GM18511 (cell line): ENCODE data around the gene NDUFV1.
"Not testable (repeated sequence)": the region's sequence is repeated elsewhere in the genome, so short reads cannot be mapped to it uniquely, and the experiment has no call there.

ENCODE experiments used
- ATAC-seq: cut with Tn5 transposase; IDR thresholded peaks from one replicate; pipeline ENCODE4 v1.9.1; 2021; ENCODE audit warnings: mild to moderate bottlenecking, moderate library complexity; ENCODE audit not compliant: unreplicated experiment

Gene NDUFV1

GRCh38 chr11:67651976-67652781 is 45.4 kb downstream of the NDUFV1 start:
- ATAC-seq, result no peak

GRCh38 chr11:67652965-67653845 is 46.5 kb downstream of the NDUFV1 start:
- no peak for ATAC-seq

- no peak for ATAC-seq
Observed at GRCh38 chr11:67654225-67654624, 47.5 kb downstream of the NDUFV1 start.

- ATAC-seq, result no peak
Observed at GRCh38 chr11:67656278-67656922, 49.7 kb downstream of the NDUFV1 start.

- ATAC-seq, result no peak
Observed at GRCh38 chr11:67657300-67657699, 50.6 kb downstream of the NDUFV1 start.

GRCh38 chr11:67659651-67660165 is 53.0 kb downstream of the NDUFV1 start:
- not testable (repeated sequence) for ATAC-seq

GRCh38 chr11:67660752-67661151 is 54.0 kb downstream of the NDUFV1 start:
- ATAC-seq, result not testable (repeated sequence)
